HG03095 (cell line): ENCODE measurements around the gene OR56B4.
"Not testable (repeated sequence)": the region's sequence is repeated elsewhere in the genome, so short reads cannot be mapped to it uniquely, and the experiment has no call there.

ENCODE experiments used
- ATAC-seq: cut with Tn5 transposase; IDR thresholded peaks from one replicate; pipeline ENCODE4 v1.9.1; 2021; ENCODE audit warnings: moderate library complexity; ENCODE audit not compliant: unreplicated experiment

Gene OR56B4

GRCh38 chr11:6107384-6107783 lies at the start of gene OR56B4:
OR56B4 (plus strand) TSS chr11:6107684; CDS start chr11:6107779, 95 bp downstream.
- not testable (repeated sequence) for ATAC-seq

GRCh38 chr11:6061475-6061874 lies 46.0 kb upstream of the OR56B4 start:
- ATAC-seq: no peak

- peak; percentile 66 for ATAC-seq
These were observed 44.7 kb upstream of the OR56B4 start for GRCh38 chr11:6062691-6063358.

GRCh38 chr11:6067502-6067901 lies 40.0 kb upstream of the OR56B4 start:
- no peak for ATAC-seq

- ATAC-seq: not testable (repeated sequence)
These were observed 31.0 kb upstream of the OR56B4 start for GRCh38 chr11:6076443-6076842.

GRCh38 chr11:6077723-6078122 lies 29.8 kb upstream of the OR56B4 start:
- ATAC-seq: no peak

- ATAC-seq: no peak
These were observed 28.0 kb upstream of the OR56B4 start for GRCh38 chr11:6079463-6079862.

- ATAC-seq: no peak
These were observed 24.4 kb upstream of the OR56B4 start for GRCh38 chr11:6083129-6083528.

GRCh38 chr11:6084587-6084986 lies 22.9 kb upstream of the OR56B4 start:
- ATAC-seq: no peak

GRCh38 chr11:6094186-6094585 lies 13.3 kb upstream of the OR56B4 start:
- ATAC-seq: no peak

GRCh38 chr11:6095798-6096197 lies 11.7 kb upstream of the OR56B4 start:
- no peak for ATAC-seq

- no peak for ATAC-seq
These were observed 11.1 kb upstream of the OR56B4 start for GRCh38 chr11:6096417-6096816.

GRCh38 chr11:6099577-6099976 lies 7.9 kb upstream of the OR56B4 start:
- no peak for ATAC-seq

- no peak for ATAC-seq
These were observed 2.5 kb downstream of the OR56B4 start for GRCh38 chr11:6110011-6110410.

- no peak for ATAC-seq
These were observed 4.2 kb downstream of the OR56B4 start for GRCh38 chr11:6111673-6112072.

- ATAC-seq: no peak
These were observed 9.2 kb downstream of the OR56B4 start for GRCh38 chr11:6116638-6117037.

GRCh38 chr11:6124245-6124644 lies 16.8 kb downstream of the OR56B4 start:
- no peak for ATAC-seq

- no peak for ATAC-seq
These were observed 20.4 kb downstream of the OR56B4 start for GRCh38 chr11:6127881-6128280.

- ATAC-seq: no peak
These were observed 21.5 kb downstream of the OR56B4 start for GRCh38 chr11:6129011-6129410.

- no peak for ATAC-seq
These were observed 22.2 kb downstream of the OR56B4 start for GRCh38 chr11:6129635-6130034.

GRCh38 chr11:6132431-6132830 lies 24.9 kb downstream of the OR56B4 start:
- ATAC-seq: no peak

- ATAC-seq: not testable (repeated sequence)
These were observed 28.5 kb downstream of the OR56B4 start for GRCh38 chr11:6135936-6136335.

- no peak for ATAC-seq
These were observed 35.5 kb downstream of the OR56B4 start for GRCh38 chr11:6142936-6143335.
